Measurements from ENCODE around the gene MAPK7.
"Not testable (repeated sequence)": the region's sequence is repeated elsewhere in the genome, so short reads cannot be mapped to it uniquely, and the experiment has no call there.

Gene MAPK7

GRCh38 chr17:19347323-19348080, 30.8 kb upstream of the MAPK7 start:
- no peaks in the 10 kb centered on the region for H3K9me3 Mint-ChIP-seq
- no peaks in the 10 kb centered on the region for H3K36me3 Mint-ChIP-seq
- H3K27ac Mint-ChIP-seq: peak overlapping the region; percentile 58
- CTCF ChIA-PET: no interaction called here
- H3K27me3 Mint-ChIP-seq: peaks cover 36% of the 10 kb centered on the region
- H3K4me1 Mint-ChIP-seq: no peaks in the 10 kb centered on the region
- no peak overlapping the region for H3K4me3 Mint-ChIP-seq
- DNase-seq: no peak

GRCh38 chr17:19348081-19348650, 30.1 kb upstream of the MAPK7 start:
- CTCF ChIA-PET: no interaction called here
- Mint-ChIP-seq H3K27me3 (peaks cover 36% of the 10 kb centered on the region), H3K4me1 (no peaks in the 10 kb centered on the region), H3K36me3 (no peaks in the 10 kb centered on the region), H3K4me3 (no peak overlapping the region), H3K9me3 (no peaks in the 10 kb centered on the region), H3K27ac (no peak overlapping the region)
- no peak for DNase-seq

- Mint-ChIP-seq H3K27ac (no peak overlapping the region), H3K9me3 (no peaks in the 10 kb centered on the region), H3K27me3 (peaks cover 36% of the 10 kb centered on the region), H3K4me1 (no peaks in the 10 kb centered on the region), H3K36me3 (no peaks in the 10 kb centered on the region), H3K4me3 (no peak overlapping the region)
- CTCF ChIA-PET: interaction anchor here (0.5 kb wide), 1 partner anchor 85 kb away, joined by 4 read pairs; no protein-coding TSS in a partner anchor
- no peak for DNase-seq
Measured at GRCh38 chr17:19348806-19349205, 29.5 kb upstream of the MAPK7 start.

- not testable (repeated sequence) for DNase-seq, H3K4me3 Mint-ChIP-seq, H3K9me3 Mint-ChIP-seq, H3K36me3 Mint-ChIP-seq, H3K27ac Mint-ChIP-seq, H3K4me1 Mint-ChIP-seq
- peaks cover 39% of the 10 kb centered on the region for H3K27me3 Mint-ChIP-seq
- CTCF ChIA-PET: interaction anchor here (0.9 to 1.7 kb wide), 3 partner anchors 14 to 98 kb away, joined by 3 to 6 read pairs (median 3); no protein-coding TSS in a partner anchor
Measured at GRCh38 chr17:19353401-19353800, 24.9 kb upstream of the MAPK7 start.

GRCh38 chr17:19354748-19355147, 23.6 kb upstream of the MAPK7 start:
- Mint-ChIP-seq H3K27me3 (peaks cover 53% of the 10 kb centered on the region), H3K4me1 (no peaks in the 10 kb centered on the region), H3K27ac (no peak overlapping the region), H3K36me3 (no peaks in the 10 kb centered on the region), H3K9me3 (no peaks in the 10 kb centered on the region), H3K4me3 (no peak overlapping the region)
- CTCF ChIA-PET: interaction anchor here (1.1 to 1.7 kb wide), 2 partner anchors 8 to 16 kb away, joined by 5 to 6 read pairs; partner anchors contain the start of gene B9D1
- no peak for DNase-seq

- no peak overlapping the region for H3K4me3 Mint-ChIP-seq
- H3K36me3 Mint-ChIP-seq: no peaks in the 10 kb centered on the region
- CTCF ChIA-PET: no interaction called here
- peaks cover 57% of the 10 kb centered on the region for H3K27me3 Mint-ChIP-seq
- no peaks in the 10 kb centered on the region for H3K9me3 Mint-ChIP-seq
- H3K4me1 Mint-ChIP-seq: peaks cover 8% of the 10 kb centered on the region
- DNase-seq: no peak
- no peak overlapping the region for H3K27ac Mint-ChIP-seq
Measured at GRCh38 chr17:19357351-19357750, 20.9 kb upstream of the MAPK7 start.

GRCh38 chr17:19357761-19358160, 20.5 kb upstream of the MAPK7 start:
- Mint-ChIP-seq H3K4me1 (peaks cover 11% of the 10 kb centered on the region), H3K36me3 (no peaks in the 10 kb centered on the region), H3K4me3 (no peak overlapping the region), H3K9me3 (no peaks in the 10 kb centered on the region), H3K27ac (no peak overlapping the region), H3K27me3 (peaks cover 61% of the 10 kb centered on the region)
- DNase-seq: no peak
- CTCF ChIA-PET: no interaction called here

- no peaks in the 10 kb centered on the region for H3K9me3 Mint-ChIP-seq
- H3K36me3 Mint-ChIP-seq: no peaks in the 10 kb centered on the region
- no peak for DNase-seq
- no peak overlapping the region for H3K27ac Mint-ChIP-seq
- H3K4me3 Mint-ChIP-seq: no peak overlapping the region
- H3K27me3 Mint-ChIP-seq: peaks cover 69% of the 10 kb centered on the region
- peaks cover 18% of the 10 kb centered on the region for H3K4me1 Mint-ChIP-seq
- CTCF ChIA-PET: no interaction called here
Measured at GRCh38 chr17:19359151-19359550, 19.1 kb upstream of the MAPK7 start.

GRCh38 chr17:19359856-19360255, 18.4 kb upstream of the MAPK7 start:
- H3K36me3 Mint-ChIP-seq: no peaks in the 10 kb centered on the region
- no peak overlapping the region for H3K27ac Mint-ChIP-seq
- no peak overlapping the region for H3K4me3 Mint-ChIP-seq
- H3K4me1 Mint-ChIP-seq: peaks cover 18% of the 10 kb centered on the region
- DNase-seq: no peak
- peaks cover 69% of the 10 kb centered on the region for H3K27me3 Mint-ChIP-seq
- H3K9me3 Mint-ChIP-seq: no peaks in the 10 kb centered on the region
- CTCF ChIA-PET: no interaction called here

GRCh38 chr17:19360772-19361171, 17.5 kb upstream of the MAPK7 start:
- Mint-ChIP-seq H3K27me3 (peaks cover 74% of the 10 kb centered on the region), H3K4me3 (no peak overlapping the region)

GRCh38 chr17:19361326-19361725, 17.0 kb upstream of the MAPK7 start:
- CTCF ChIA-PET: interaction anchor here (5.9 kb wide), 1 partner anchor 86 kb away, joined by 102 read pairs; no protein-coding TSS in a partner anchor
- Mint-ChIP-seq H3K4me1 (peaks cover 18% of the 10 kb centered on the region), H3K27ac (no peak overlapping the region), H3K36me3 (no peaks in the 10 kb centered on the region), H3K4me3 (peak overlapping the region; percentile 37), H3K9me3 (no peaks in the 10 kb centered on the region), H3K27me3 (peaks cover 75% of the 10 kb centered on the region)
- no peak for DNase-seq

More at GRCh38 chr17:19360772-19361171, 17.5 kb upstream of the MAPK7 start:
- no peak overlapping the region for H3K27ac Mint-ChIP-seq
- CTCF ChIA-PET: interaction anchor here (5.9 kb wide), 1 partner anchor 87 kb away, joined by 102 read pairs; no protein-coding TSS in a partner anchor
- no peaks in the 10 kb centered on the region for H3K9me3 Mint-ChIP-seq
- H3K36me3 Mint-ChIP-seq: no peaks in the 10 kb centered on the region
- DNase-seq: no peak
- peaks cover 18% of the 10 kb centered on the region for H3K4me1 Mint-ChIP-seq

- no peak for DNase-seq
- Mint-ChIP-seq H3K9me3 (no peaks in the 10 kb centered on the region), H3K4me3 (peak overlapping the region; percentile 65), H3K27me3 (peaks cover 78% of the 10 kb centered on the region), H3K27ac (no peak overlapping the region), H3K36me3 (no peaks in the 10 kb centered on the region), H3K4me1 (peaks cover 21% of the 10 kb centered on the region)
- CTCF ChIA-PET: interaction anchor here (0.7 to 5.9 kb wide), 8 partner anchors 11 to 930 kb away, joined by 3 to 102 read pairs (median 7); partner anchors contain the start of gene MAPK7
Measured at GRCh38 chr17:19361944-19362276, 16.4 kb upstream of the MAPK7 start.

GRCh38 chr17:19362277-19363113, 15.8 kb upstream of the MAPK7 start, which contains the start of gene B9D1:
B9D1 (minus strand) TSS chr17:19362723; CDS start chr17:19362569, 154 bp downstream.
- Mint-ChIP-seq H3K4me1 (peaks cover 26% of the 10 kb centered on the region), H3K9me3 (no peaks in the 10 kb centered on the region), H3K27me3 (peaks cover 74% of the 10 kb centered on the region), H3K27ac (peak within 1 kb of the TSS; percentile 78), H3K4me3 (peak within 1 kb of the TSS; percentile 82), H3K36me3 (no peaks in the 10 kb centered on the region)
- peak; percentile 94 for DNase-seq
- CTCF ChIA-PET: interaction anchor here (0.6 to 5.9 kb wide), 24 partner anchors 8 to 929 kb away, joined by 3 to 102 read pairs (median 4); partner anchors contain the start of gene MAPK7

- Mint-ChIP-seq H3K27ac (no peak overlapping the region), H3K36me3 (no peaks in the 10 kb centered on the region), H3K4me3 (peak overlapping the region; percentile 82), H3K4me1 (peaks cover 32% of the 10 kb centered on the region), H3K27me3 (peaks cover 69% of the 10 kb centered on the region), H3K9me3 (no peaks in the 10 kb centered on the region)
- no peak for DNase-seq
- CTCF ChIA-PET: interaction anchor here (0.7 to 5.9 kb wide), 21 partner anchors 8 to 403 kb away, joined by 3 to 102 read pairs (median 5); partner anchors contain the start of gene MAPK7
Measured at GRCh38 chr17:19363114-19363438, 15.2 kb upstream of the MAPK7 start.

Data from activated naive CD4-positive, alpha-beta T cell treated with anti-CD3 and anti-CD28 coated beads, Interleukin-2, amount 10 ng/mL, durations not matched to agents 7 days and 5 days (primary cell).